CD4-positive, alpha-beta memory T cell (primary cell): ENCODE results near the gene ACAP2. TPM values are rescaled to one million over a fixed set of nuclear protein-coding genes. Genes with fewer than 3 reads are reported as not detected.
A peak's percentile ranks its signal among the peaks of the same experiment; 100 is the strongest.

Source experiments
- CTCF ChIA-PET: fragments of 350-600 bp; sonication (Branson Sonifier 250); formaldehyde crosslinking; loops from one replicate; lab custom pipeline; 2021; ENCODE audit warnings: inconsistent platforms; ENCODE audit not compliant: partially characterized antibody; lab: Charles Lee
- POLR2A ChIA-PET: fragments of 350-600 bp; sonication (Branson Sonifier 250); formaldehyde crosslinking; loops from one replicate; lab custom pipeline; 2021; ENCODE audit not compliant: partially characterized antibody; lab: Charles Lee
- DNase-seq, 5 donors: peaks; one replicate each; pipeline versions ENCODE4 v3.0.0 to v3.0.0-alpha.2; 2020 to 2022; ENCODE audit warnings: mixed read lengths in 1 of 5
- H3K27ac ChIP-seq: one replicate; pipeline ENCODE4 v1.7.0; 2013; ENCODE audit warnings: low read depth, low read length
- H3K27me3 ChIP-seq: 2 replicates; pipeline ENCODE4 v1.7.0; 2013; ENCODE audit warnings: mild to moderate bottlenecking, low read length, moderate library complexity; ENCODE audit not compliant: insufficient read depth
- H3K36me3 ChIP-seq: 2 replicates; pipeline ENCODE4 v1.7.0; 2013; ENCODE audit warnings: mild to moderate bottlenecking, low read length, moderate library complexity; ENCODE audit not compliant: insufficient read depth
- H3K4me1 ChIP-seq: 2 replicates; pipeline ENCODE4 v1.7.0; 2013; ENCODE audit warnings: mild to moderate bottlenecking, low read length, moderate library complexity; ENCODE audit not compliant: insufficient read depth
- H3K4me3 ChIP-seq, 2 donors: one replicate each; pipeline ENCODE4 v1.7.0; 2013; ENCODE audit warnings: low read length in 2 of 2, mild to moderate bottlenecking in 1 of 2
- H3K9me3 ChIP-seq, 2 donors: one replicate each; pipeline ENCODE4 v1.7.0; 2013; ENCODE audit warnings: low read length in 2 of 2, control low read depth in 1 of 2; ENCODE audit not compliant: control insufficient read depth in 1 of 2
- H3K27ac Mint-ChIP-seq, 7 donors: one replicate each; pipeline ENCODE4 v1.8.0; 2020 to 2021; ENCODE audit warnings: mixed read lengths in 7 of 7, mild to moderate bottlenecking in 6 of 7, inconsistent platforms in 3 of 7, moderate library complexity in 3 of 7
- H3K27me3 Mint-ChIP-seq, 2 donors: one replicate each; pipeline ENCODE4 v1.8.0; 2020 to 2021; ENCODE audit warnings: mixed read lengths in 2 of 2
- H3K36me3 Mint-ChIP-seq, 2 donors: one replicate each; pipeline ENCODE4 v1.8.0; 2020 to 2021; ENCODE audit warnings: mixed read lengths in 2 of 2, inconsistent platforms in 1 of 2, mild to moderate bottlenecking in 1 of 2
- H3K4me1 Mint-ChIP-seq, 4 donors: one replicate each; pipeline ENCODE4 v1.8.0; 2020 to 2021; ENCODE audit warnings: mixed read lengths in 4 of 4, mild to moderate bottlenecking in 1 of 4
- H3K4me3 Mint-ChIP-seq, 8 donors: one replicate each; pipeline ENCODE4 v1.8.0; 2020 to 2021; ENCODE audit warnings: mixed read lengths in 8 of 8, mild to moderate bottlenecking in 7 of 8, moderate library complexity in 6 of 8, inconsistent platforms in 3 of 8
- H3K9me3 Mint-ChIP-seq, 8 donors: one replicate each; pipeline ENCODE4 v1.8.0; 2020 to 2021; ENCODE audit warnings: mixed read lengths in 8 of 8, mild to moderate bottlenecking in 5 of 8, inconsistent platforms in 3 of 8, moderate library complexity in 1 of 8
- intact Hi-C: fragments of 100-400 bp; cut with micrococcal nuclease; formaldehyde crosslinking; loops from one replicate; pipeline ENCODE4 v1.15.1; 2023
- polyA plus RNA-seq, 2 donors: library from polyadenylated mRNA; unstranded; fragments of 300-500 nt; fragmentation: Illumina TruSeq; gene quantifications; one replicate each; pipeline ENCODE4 v1.2.3, GENCODE V29; 2021
- total RNA-seq, 2 experiments: library from RNA; stranded (reverse); gene quantifications; one replicate each; pipeline ENCODE4 v1.2.3, GENCODE V29; 2021

The ACAP2 gene
- total and polyA plus RNA-seq, 4 experiments from 2014 or later = 40.9 to 73.5 (median 63.1) TPM

- H3K27ac ChIP-seq = no peak overlapping the region
- H3K27ac Mint-ChIP-seq = peak overlapping the region in 3 of 7 donors; percentile 5 to 61 (median 36)
- no peak for DNase-seq
- no peaks in the 10 kb centered on the region for H3K27me3 Mint-ChIP-seq
- peaks cover 58% of the 10 kb centered on the region for H3K4me1 ChIP-seq
- H3K36me3 ChIP-seq = no peaks in the 10 kb centered on the region
- no peak overlapping the region for H3K4me3 ChIP-seq
- CTCF ChIA-PET = no interaction called here
- H3K27me3 ChIP-seq = no peaks in the 10 kb centered on the region
- POLR2A ChIA-PET = no interaction called here
- no peaks in the 10 kb centered on the region for H3K9me3 Mint-ChIP-seq
- peaks cover 43 to 75% (median 58%) of the 10 kb centered on the region in 4 donors for H3K4me1 Mint-ChIP-seq
- H3K4me3 Mint-ChIP-seq = peak overlapping the region in 6 of 8 donors; percentile 0 to 52 (median 10)
- intact Hi-C loops = no loop called here
- H3K36me3 Mint-ChIP-seq = peaks cover 0 to 2% of the 10 kb centered on the region in 2 donors
- no peaks in the 10 kb centered on the region for H3K9me3 ChIP-seq
Observed at GRCh38 chr3:195425849-195426248, 17.0 kb downstream of the ACAP2 start.

- Mint-ChIP-seq H3K9me3 (no peaks in the 10 kb centered on the region), H3K27me3 (no peaks in the 10 kb centered on the region), H3K27ac (no peak overlapping the region), H3K36me3 (peaks cover 0 to 2% of the 10 kb centered on the region in 2 donors), H3K4me1 (peaks cover 39 to 66% (median 54%) of the 10 kb centered on the region in 4 donors), H3K4me3 (no peak overlapping the region)
- POLR2A ChIA-PET = no interaction called here
- H3K36me3 ChIP-seq = no peaks in the 10 kb centered on the region
- H3K27me3 ChIP-seq = no peaks in the 10 kb centered on the region
- peaks cover 45% of the 10 kb centered on the region for H3K4me1 ChIP-seq
- CTCF ChIA-PET = no interaction called here
- intact Hi-C loops = no loop called here
- DNase-seq = no peak
- H3K9me3 ChIP-seq = no peaks in the 10 kb centered on the region
- H3K27ac ChIP-seq = no peak overlapping the region
- H3K4me3 ChIP-seq = no peak overlapping the region
Observed at GRCh38 chr3:195423818-195424217, 19.0 kb downstream of the ACAP2 start.

GRCh38 chr3:195421400-195421799, 21.4 kb downstream of the ACAP2 start:
- no peak overlapping the region for H3K4me3 ChIP-seq
- H3K4me1 ChIP-seq = peaks cover 47% of the 10 kb centered on the region
- Mint-ChIP-seq H3K9me3 (no peaks in the 10 kb centered on the region), H3K36me3 (peaks cover 2 to 7% of the 10 kb centered on the region in 2 donors), H3K4me1 (peaks cover 41 to 68% (median 56%) of the 10 kb centered on the region in 4 donors), H3K4me3 (no peak overlapping the region), H3K27me3 (no peaks in the 10 kb centered on the region), H3K27ac (no peak overlapping the region)
- H3K27me3 ChIP-seq = no peaks in the 10 kb centered on the region
- H3K9me3 ChIP-seq = no peaks in the 10 kb centered on the region
- no peak overlapping the region for H3K27ac ChIP-seq
- CTCF ChIA-PET = no interaction called here
- intact Hi-C loops = no loop called here
- no peaks in the 10 kb centered on the region for H3K36me3 ChIP-seq
- POLR2A ChIA-PET = no interaction called here
- DNase-seq = no peak

GRCh38 chr3:195416795-195417194, 26.0 kb downstream of the ACAP2 start:
- POLR2A ChIA-PET = interaction anchor here (0.6 kb wide), 2 partner anchors 11 to 34 kb away, joined by 4 to 5 read pairs; no protein-coding TSS in a partner anchor
- peak overlapping the region in 2 of 7 donors; percentile 1 to 17 for H3K27ac Mint-ChIP-seq
- no peaks in the 10 kb centered on the region for H3K27me3 Mint-ChIP-seq
- no peaks in the 10 kb centered on the region for H3K36me3 ChIP-seq
- peak overlapping the region in 1 of 8 donors; percentile 1 for H3K4me3 Mint-ChIP-seq
- intact Hi-C loops = no loop called here
- H3K27me3 ChIP-seq = no peaks in the 10 kb centered on the region
- CTCF ChIA-PET = interaction anchor here (0.5 to 0.9 kb wide), 2 partner anchors 8 to 25 kb away, joined by 4 read pairs; no protein-coding TSS in a partner anchor
- no peaks in the 10 kb centered on the region for H3K9me3 Mint-ChIP-seq
- H3K4me1 ChIP-seq = peaks cover 41% of the 10 kb centered on the region
- no peak overlapping the region for H3K4me3 ChIP-seq
- H3K27ac ChIP-seq = no peak overlapping the region
- peaks cover 34 to 72% (median 53%) of the 10 kb centered on the region in 4 donors for H3K4me1 Mint-ChIP-seq
- H3K36me3 Mint-ChIP-seq = peaks cover 2 to 7% of the 10 kb centered on the region in 2 donors
- H3K9me3 ChIP-seq = no peaks in the 10 kb centered on the region
- no peak for DNase-seq

- H3K36me3 Mint-ChIP-seq = peaks cover 33 to 35% of the 10 kb centered on the region in 2 donors
- POLR2A ChIA-PET = no interaction called here
Observed at GRCh38 chr3:195411836-195412235, 31.0 kb downstream of the ACAP2 start.

GRCh38 chr3:195410546-195410945, 32.3 kb downstream of the ACAP2 start:
- Mint-ChIP-seq H3K4me3 (peak overlapping the region in 4 of 8 donors; percentile 10 to 49 (median 31)), H3K4me1 (peaks cover 43 to 75% (median 62%) of the 10 kb centered on the region in 4 donors), H3K36me3 (peaks cover 39 to 48% of the 10 kb centered on the region in 2 donors), H3K27ac (no peak overlapping the region), H3K9me3 (peaks cover 0 to 5% (median 2%) of the 10 kb centered on the region in 8 donors), H3K27me3 (no peaks in the 10 kb centered on the region)
- CTCF ChIA-PET = no interaction called here
- H3K9me3 ChIP-seq = no peaks in the 10 kb centered on the region
- POLR2A ChIA-PET = no interaction called here
- no peak overlapping the region for H3K27ac ChIP-seq
- intact Hi-C loops = no loop called here
- no peaks in the 10 kb centered on the region for H3K36me3 ChIP-seq
- no peaks in the 10 kb centered on the region for H3K27me3 ChIP-seq
- no peak overlapping the region for H3K4me3 ChIP-seq
- DNase-seq = no peak
- H3K4me1 ChIP-seq = peaks cover 40% of the 10 kb centered on the region

More at GRCh38 chr3:195411836-195412235, 31.0 kb downstream of the ACAP2 start:
- Histone ChIP-seq H3K27me3 (no peaks in the 10 kb centered on the region), H3K9me3 (no peaks in the 10 kb centered on the region), H3K36me3 (no peaks in the 10 kb centered on the region), H3K4me1 (peaks cover 49% of the 10 kb centered on the region), H3K27ac (no peak overlapping the region), H3K4me3 (no peak overlapping the region)
- Mint-ChIP-seq H3K27me3 (no peaks in the 10 kb centered on the region), H3K4me1 (peaks cover 34 to 74% (median 56%) of the 10 kb centered on the region in 4 donors), H3K4me3 (no peak overlapping the region), H3K27ac (peak overlapping the region in 1 of 7 donors; percentile 47), H3K9me3 (peaks cover 0 to 5% (median 2%) of the 10 kb centered on the region in 8 donors)
- DNase-seq = no peak
- CTCF ChIA-PET = no interaction called here
- intact Hi-C loops = no loop called here

- Mint-ChIP-seq H3K27me3 (no peaks in the 10 kb centered on the region), H3K9me3 (peaks cover 0 to 5% (median 2%) of the 10 kb centered on the region in 8 donors), H3K27ac (peak overlapping the region in 2 of 7 donors; percentile 72 to 73), H3K4me3 (peak overlapping the region; percentile 1 to 66 (median 32)), H3K4me1 (peaks cover 37 to 58% (median 50%) of the 10 kb centered on the region in 4 donors), H3K36me3 (peaks cover 39 to 48% of the 10 kb centered on the region in 2 donors)
- Histone ChIP-seq H3K27me3 (no peaks in the 10 kb centered on the region), H3K36me3 (no peaks in the 10 kb centered on the region), H3K4me3 (no peak overlapping the region), H3K9me3 (no peaks in the 10 kb centered on the region), H3K4me1 (peaks cover 43% of the 10 kb centered on the region), H3K27ac (no peak overlapping the region)
- DNase-seq = peak in 1 of 5 donors; percentile 3
- CTCF ChIA-PET = interaction anchor here (1.1 kb wide), 1 partner anchor 136 kb away, joined by 3 read pairs; the partner anchor contains the start of gene XXYLT1
- POLR2A ChIA-PET = interaction anchor here (0.6 kb wide), 1 partner anchor 105 kb away, joined by 3 read pairs; no protein-coding TSS in a partner anchor
- intact Hi-C loops = no loop called here
Observed at GRCh38 chr3:195407531-195408409, 35.0 kb downstream of the ACAP2 start.
